Right atrium auricular region (tissue), 2 donors: ENCODE results near the gene NUDCD3. TPM values are rescaled to one million over a fixed set of nuclear protein-coding genes. Genes with fewer than 3 reads are reported as not detected.

Experiments used
- DNase-seq: peaks from one replicate; pipeline ENCODE4 v3.0.0-alpha.2; 2019; ENCODE audit warnings: low spot score
- H3K27ac ChIP-seq, 2 donors: fragments of 200-600 bp; sonication (generic); 1 replicate in 1 of 2; 2 replicates in 1 of 2; pipeline ENCODE4 v1.5.1; 2016 to 2019
- H3K27me3 ChIP-seq, 2 donors: fragments of 200-600 bp; sonication (generic); one replicate each; pipeline versions ENCODE4 v1.5.1 to v1.6.0; 2017 to 2019
- H3K36me3 ChIP-seq: fragments of 200-600 bp; sonication (generic); one replicate; pipeline ENCODE4 v1.5.1; 2016
- H3K4me1 ChIP-seq, 2 donors: fragments of 200-600 bp; sonication (generic); one replicate each; pipeline versions ENCODE4 v1.5.1 to v1.6.0; 2017 to 2019
- H3K4me3 ChIP-seq, 2 donors: fragments of 200-600 bp; sonication (generic); 1 replicate in 1 of 2; 2 replicates in 1 of 2; pipeline ENCODE4 v1.5.1; 2017 to 2019; ENCODE audit warnings: mild to moderate bottlenecking in 1 of 2, moderate library complexity in 1 of 2
- H3K9me3 ChIP-seq, 2 donors: fragments of 200-600 bp; sonication (generic); one replicate each; pipeline ENCODE4 v1.5.1; 2019
- CTCF ChIP-seq, 2 donors: fragments of 200-600 bp; sonication (generic); IDR thresholded peaks; one replicate each; pipeline ENCODE4 v1.5.1; 2019; ENCODE audit warnings: antibody characterized with exemption in 2 of 2
- total RNA-seq, 2 donors: library from RNA; depleted of rRNA; stranded (reverse); fragments of >200 nt; gene quantifications; one replicate each; pipeline ENCODE4 v1.1.0, GENCODE V29; 2016

Gene NUDCD3
- total RNA-seq, 2 donors from 2014 or later: 50.6 to 53.3 TPM

GRCh38 chr7:44400033-44400511 is 90.4 kb downstream of the NUDCD3 start:
- peaks cover 0 to 40% of the 10 kb centered on the region in 2 donors for H3K4me1 ChIP-seq
- no peaks in the 10 kb centered on the region for H3K9me3 ChIP-seq
- H3K27ac ChIP-seq: no peak overlapping the region
- no peak for DNase-seq
- H3K4me3 ChIP-seq: no peak overlapping the region
- H3K27me3 ChIP-seq: no peaks in the 10 kb centered on the region
- H3K36me3 ChIP-seq: peaks cover 20% of the 10 kb centered on the region
- no peak for TF ChIP-seq CTCF (IDR thresholded peaks at IDR 0.05)

DNA sequence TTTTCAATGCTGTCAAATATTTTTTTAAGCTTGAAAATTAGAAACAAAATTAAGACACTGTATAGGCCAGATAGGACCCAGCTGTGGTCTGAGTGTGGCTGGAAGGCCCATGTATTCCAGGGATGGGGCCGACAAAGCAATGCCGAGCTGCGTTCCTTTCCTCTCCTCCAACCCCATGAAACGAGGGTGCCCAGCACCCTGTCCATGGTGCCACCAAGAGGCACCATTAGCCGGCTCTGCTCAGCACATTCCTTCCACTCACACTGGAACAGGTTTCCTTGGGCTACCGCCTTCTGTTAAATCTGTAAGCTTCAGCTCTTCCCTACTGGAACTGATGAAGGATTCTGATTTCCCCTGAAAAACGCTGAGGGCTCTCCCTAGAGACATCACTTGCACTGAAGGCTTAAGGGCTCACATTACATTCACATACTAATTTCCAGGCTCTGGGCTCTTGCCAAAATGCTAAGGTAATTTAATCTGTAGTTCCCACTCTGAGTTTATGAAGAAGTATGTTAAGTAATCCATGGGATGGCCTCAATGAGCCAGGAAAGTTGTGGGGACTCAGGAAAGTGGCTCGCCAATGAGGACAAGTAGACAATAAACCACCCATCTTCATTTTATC is 91.4 kb downstream of the NUDCD3 start:
- H3K36me3 ChIP-seq: peaks cover 16% of the 10 kb centered on the region
- DNase-seq: no peak
- H3K4me1 ChIP-seq: peaks cover 0 to 40% of the 10 kb centered on the region in 2 donors
- no peak for TF ChIP-seq CTCF (IDR thresholded peaks at IDR 0.05)
- no peak overlapping the region for H3K4me3 ChIP-seq
- peak overlapping the region; percentile 67 to 77 for H3K27ac ChIP-seq
- no peaks in the 10 kb centered on the region for H3K27me3 ChIP-seq
- no peaks in the 10 kb centered on the region for H3K9me3 ChIP-seq

- H3K4me3 ChIP-seq: no peak overlapping the region
- H3K27ac ChIP-seq: peak overlapping the region; percentile 67 to 77
Measured at GRCh38 chr7:44398511-44398911, 91.9 kb downstream of the NUDCD3 start.

GRCh38 chr7:44396931-44397545 is 93.4 kb downstream of the NUDCD3 start:
- H3K4me3 ChIP-seq: no peak overlapping the region
- H3K36me3 ChIP-seq: peaks cover 5% of the 10 kb centered on the region
- peak overlapping the region; percentile 37 to 77 for H3K27ac ChIP-seq
- TF ChIP-seq CTCF (IDR thresholded peaks at IDR 0.05): no peak
- peaks cover 0 to 32% of the 10 kb centered on the region in 2 donors for H3K4me1 ChIP-seq
- H3K27me3 ChIP-seq: no peaks in the 10 kb centered on the region
- DNase-seq: peak; percentile 55
- H3K9me3 ChIP-seq: no peaks in the 10 kb centered on the region

More at GRCh38 chr7:44398511-44398911, 91.9 kb downstream of the NUDCD3 start:
- no peaks in the 10 kb centered on the region for H3K27me3 ChIP-seq
- peaks cover 0 to 38% of the 10 kb centered on the region in 2 donors for H3K4me1 ChIP-seq
- TF ChIP-seq CTCF (IDR thresholded peaks at IDR 0.05): no peak
- peak; percentile 63 for DNase-seq
- H3K36me3 ChIP-seq: peaks cover 11% of the 10 kb centered on the region
- no peaks in the 10 kb centered on the region for H3K9me3 ChIP-seq

DNA sequence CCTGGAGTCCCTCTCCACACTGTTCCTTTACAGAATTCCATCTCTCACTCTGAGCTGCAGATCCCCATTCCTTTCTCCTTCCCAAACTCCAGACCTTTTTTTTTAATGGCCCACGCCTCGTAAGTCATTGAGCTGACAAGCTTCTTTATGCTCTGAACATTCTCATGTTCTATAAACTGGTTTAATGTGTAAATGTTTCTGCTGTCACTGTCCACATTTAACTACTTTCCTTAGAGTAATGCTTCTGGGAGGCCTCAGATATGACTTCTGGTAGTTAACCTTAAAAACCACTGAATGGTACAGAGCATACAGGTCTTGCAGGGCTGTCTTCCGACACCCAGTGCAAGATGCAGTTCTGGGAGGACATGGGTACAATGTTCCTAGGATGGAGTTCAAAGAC is 94.0 kb downstream of the NUDCD3 start:
- DNase-seq: no peak
- Histone ChIP-seq H3K4me1 (peaks cover 0 to 32% of the 10 kb centered on the region in 2 donors), H3K36me3 (peaks cover 10% of the 10 kb centered on the region), H3K4me3 (no peak overlapping the region), H3K27ac (no peak overlapping the region), H3K27me3 (no peaks in the 10 kb centered on the region), H3K9me3 (no peaks in the 10 kb centered on the region)
- TF ChIP-seq CTCF (IDR thresholded peaks at IDR 0.05): no peak
